HG02571 (cell line): Measurements from ENCODE around the gene CEP350.
"Not testable (repeated sequence)": the region's sequence is repeated elsewhere in the genome, so short reads cannot be mapped to it uniquely, and the experiment has no call there.

ENCODE experiments used
- ATAC-seq: cut with Tn5 transposase; IDR thresholded peaks from one replicate; pipeline ENCODE4 v1.9.1; 2021; ENCODE audit warnings: mild to moderate bottlenecking, moderate library complexity; ENCODE audit not compliant: unreplicated experiment

The CEP350 gene

GRCh38 chr1:179978199-179979079 is 23.8 kb downstream of the CEP350 start:
- ATAC-seq = no peak

GRCh38 chr1:179984101-179984500 is 29.5 kb downstream of the CEP350 start:
- ATAC-seq = no peak

- no peak for ATAC-seq
Measured at GRCh38 chr1:179984942-179985341, 30.3 kb downstream of the CEP350 start.

GRCh38 chr1:179990847-179991246 is 36.2 kb downstream of the CEP350 start:
- no peak for ATAC-seq

GRCh38 chr1:179995576-179995975 is 41.0 kb downstream of the CEP350 start:
- ATAC-seq = no peak

GRCh38 chr1:179996099-179996498 is 41.5 kb downstream of the CEP350 start:
- ATAC-seq = peak; percentile 61

GRCh38 chr1:180000575-180000974 is 46.0 kb downstream of the CEP350 start:
- ATAC-seq = no peak

GRCh38 chr1:180002437-180002836 is 47.8 kb downstream of the CEP350 start:
- no peak for ATAC-seq

GRCh38 chr1:180003026-180003695 is 48.6 kb downstream of the CEP350 start:
- ATAC-seq = peak; percentile 86

- ATAC-seq = not testable (repeated sequence)
Measured at GRCh38 chr1:180006762-180007161, 52.2 kb downstream of the CEP350 start.

- ATAC-seq = no peak
Measured at GRCh38 chr1:180020017-180020416, 65.4 kb downstream of the CEP350 start.

GRCh38 chr1:180026556-180026955 is 71.9 kb downstream of the CEP350 start:
- ATAC-seq = no peak

GRCh38 chr1:180027949-180028445 is 73.4 kb downstream of the CEP350 start:
- no peak for ATAC-seq

- no peak for ATAC-seq
Measured at GRCh38 chr1:180028864-180029263, 74.3 kb downstream of the CEP350 start.

- ATAC-seq = no peak
Measured at GRCh38 chr1:180029524-180030135, 75.0 kb downstream of the CEP350 start.

GRCh38 chr1:180031664-180032063 is 77.1 kb downstream of the CEP350 start:
- ATAC-seq = no peak

GRCh38 chr1:180033390-180033789 is 78.8 kb downstream of the CEP350 start:
- ATAC-seq = no peak

GRCh38 chr1:180040034-180040433 is 85.4 kb downstream of the CEP350 start:
- ATAC-seq = no peak

GRCh38 chr1:180041582-180041981 is 87.0 kb downstream of the CEP350 start:
- no peak for ATAC-seq

GRCh38 chr1:180042988-180043622 is 88.5 kb downstream of the CEP350 start:
- ATAC-seq = no peak

- no peak for ATAC-seq
Measured at GRCh38 chr1:180043785-180044184, 89.2 kb downstream of the CEP350 start.
